Neural progenitor cell (in vitro differentiated cells): ENCODE measurements around the gene ZNF93. TPM values are rescaled to one million over a fixed set of nuclear protein-coding genes. Genes with fewer than 3 reads are reported as not detected.
"Not testable (repeated sequence)": the region's sequence is repeated elsewhere in the genome, so short reads cannot be mapped to it uniquely, and the experiment has no call there.

ENCODE experiments used
- DNase-seq: peaks from one replicate; pipeline ENCODE4 v3.0.0-alpha.2; 2016; ENCODE audit warnings: low spot score
- H2AFZ ChIP-seq: fragments of 200-600 bp; sonication (generic); replicated peaks from 2 replicates; pipeline ENCODE4 v1.6.1; 2016; ENCODE audit warnings: antibody characterized with exemption
- H3F3A ChIP-seq: fragments of 200-600 bp; sonication (generic); 2 replicates; pipeline ENCODE4 v1.6.1; 2016; ENCODE audit warnings: antibody characterized with exemption, low read depth
- H3K27ac ChIP-seq: fragments of 200-600 bp; sonication (generic); 2 replicates; pipeline ENCODE4 v1.5.1; 2016; ENCODE audit warnings: mild to moderate bottlenecking
- H3K27me3 ChIP-seq: fragments of 200-600 bp; sonication (generic); 2 replicates; pipeline ENCODE4 v1.6.1; 2016; ENCODE audit warnings: mild to moderate bottlenecking, moderate library complexity
- H3K36me3 ChIP-seq: fragments of 200-600 bp; sonication (generic); 2 replicates; pipeline ENCODE4 v1.5.1; 2016
- H3K4me1 ChIP-seq: fragments of 200-600 bp; sonication (generic); 2 replicates; pipeline ENCODE4 v1.6.1; 2016; ENCODE audit warnings: mixed run types
- H3K4me2 ChIP-seq: fragments of 200-600 bp; sonication (generic); 2 replicates; pipeline ENCODE4 v1.6.1; 2016
- H3K4me3 ChIP-seq: fragments of 200-600 bp; sonication (generic); 2 replicates; pipeline ENCODE4 v1.5.1; 2016
- H3K79me2 ChIP-seq: fragments of 200-600 bp; sonication (generic); 2 replicates; pipeline ENCODE4 v1.6.1; 2016; ENCODE audit warnings: low read depth
- H3K9ac ChIP-seq: fragments of 200-600 bp; sonication (generic); 2 replicates; pipeline ENCODE4 v1.6.1; 2016
- H3K9me3 ChIP-seq: fragments of 200-600 bp; sonication (generic); 2 replicates; pipeline ENCODE4 v1.5.1; 2016; ENCODE audit warnings: low read depth
- H4K20me1 ChIP-seq: fragments of 200-600 bp; sonication (generic); 2 replicates; pipeline ENCODE4 v1.6.1; 2016; ENCODE audit warnings: low read depth
- H3K27ac Mint-ChIP-seq: 3 replicates; pipeline ENCODE4 v1.8.0; 2021; ENCODE audit warnings: mixed read lengths
- H3K27me3 Mint-ChIP-seq: 2 replicates; pipeline ENCODE4 v1.8.0; 2022; ENCODE audit warnings: low read depth, mild to moderate bottlenecking, inconsistent platforms, moderate library complexity, mixed read lengths; ENCODE audit not compliant: insufficient read depth
- H3K36me3 Mint-ChIP-seq: 3 replicates; pipeline ENCODE4 v1.8.0; 2021; ENCODE audit warnings: mixed read lengths
- H3K4me1 Mint-ChIP-seq: 3 replicates; pipeline ENCODE4 v1.8.0; 2021; ENCODE audit warnings: mixed read lengths
- H3K4me3 Mint-ChIP-seq: 3 replicates; pipeline ENCODE4 v1.8.0; 2021; ENCODE audit warnings: mild to moderate bottlenecking, moderate library complexity, mixed read lengths
- H3K9me3 Mint-ChIP-seq: 3 replicates; pipeline ENCODE4 v1.8.0; 2020; ENCODE audit warnings: mixed read lengths
- EZH2 ChIP-seq: fragments of 200-600 bp; sonication (generic); IDR thresholded peaks from 2 replicates; pipeline ENCODE4 v1.6.1; 2017; ENCODE audit warnings: antibody characterized with exemption, mild to moderate bottlenecking, moderate library complexity
- EZH2phosphoT487 ChIP-seq: fragments of 200-600 bp; sonication (generic); IDR thresholded peaks from 2 replicates; pipeline ENCODE4 v1.6.1; 2017; ENCODE audit warnings: antibody characterized with exemption
- total RNA-seq: library from RNA; depleted of rRNA; stranded (reverse); fragments of >200 nt; gene quantifications from 2 replicates; pipeline ENCODE4 v1.2.3, GENCODE V29; 2015; ENCODE audit warnings: low replicate concordance
- TF ChIP-seq, protein P1 (sequence below): fragments of 200-600 bp; sonication (generic); IDR thresholded peaks from 2 replicates; pipeline ENCODE4 v1.5.1; 2017; ENCODE audit warnings: antibody characterized with exemption, mild to moderate bottlenecking

Gene ZNF93
- total RNA-seq, 1 donor from 2014 or later: 72.7 TPM

DNA sequence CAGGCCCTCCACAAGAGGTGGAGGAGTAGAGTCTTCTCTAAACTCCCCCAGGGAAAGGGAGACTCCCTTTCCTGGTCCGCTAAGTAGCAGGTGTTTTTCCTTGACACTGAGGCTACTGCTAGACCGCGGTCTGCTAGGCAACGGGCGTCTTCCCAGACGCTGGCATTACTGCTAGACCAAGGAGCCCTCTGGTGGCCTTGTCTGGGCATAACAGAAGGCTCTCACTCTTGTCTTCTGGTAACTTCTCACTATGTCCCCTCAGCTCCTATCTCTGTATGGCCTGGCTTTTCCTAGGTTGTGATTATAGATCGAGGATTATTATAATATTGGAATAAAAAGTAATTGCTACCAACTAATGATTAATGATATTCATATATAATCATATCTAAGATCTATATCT lies 29.7 kb downstream of the ZNF93 start:
- H3K27me3 ChIP-seq: peaks cover 13% of the 10 kb centered on the region
- H3K79me2 ChIP-seq: peaks cover 28% of the 10 kb centered on the region
- peaks cover 88% of the 10 kb centered on the region for H3K9me3 ChIP-seq
- H3F3A ChIP-seq: peaks cover 42% of the 10 kb centered on the region
- not testable (repeated sequence) for H3K4me3 ChIP-seq, H4K20me1 ChIP-seq, H3K4me1 Mint-ChIP-seq, H2AFZ ChIP-seq, H3K27ac ChIP-seq, H3K4me3 Mint-ChIP-seq, H3K27me3 Mint-ChIP-seq, DNase-seq, H3K4me1 ChIP-seq, H3K9ac ChIP-seq, H3K27ac Mint-ChIP-seq, H3K4me2 ChIP-seq
- TF ChIP-seq, protein P1, sequence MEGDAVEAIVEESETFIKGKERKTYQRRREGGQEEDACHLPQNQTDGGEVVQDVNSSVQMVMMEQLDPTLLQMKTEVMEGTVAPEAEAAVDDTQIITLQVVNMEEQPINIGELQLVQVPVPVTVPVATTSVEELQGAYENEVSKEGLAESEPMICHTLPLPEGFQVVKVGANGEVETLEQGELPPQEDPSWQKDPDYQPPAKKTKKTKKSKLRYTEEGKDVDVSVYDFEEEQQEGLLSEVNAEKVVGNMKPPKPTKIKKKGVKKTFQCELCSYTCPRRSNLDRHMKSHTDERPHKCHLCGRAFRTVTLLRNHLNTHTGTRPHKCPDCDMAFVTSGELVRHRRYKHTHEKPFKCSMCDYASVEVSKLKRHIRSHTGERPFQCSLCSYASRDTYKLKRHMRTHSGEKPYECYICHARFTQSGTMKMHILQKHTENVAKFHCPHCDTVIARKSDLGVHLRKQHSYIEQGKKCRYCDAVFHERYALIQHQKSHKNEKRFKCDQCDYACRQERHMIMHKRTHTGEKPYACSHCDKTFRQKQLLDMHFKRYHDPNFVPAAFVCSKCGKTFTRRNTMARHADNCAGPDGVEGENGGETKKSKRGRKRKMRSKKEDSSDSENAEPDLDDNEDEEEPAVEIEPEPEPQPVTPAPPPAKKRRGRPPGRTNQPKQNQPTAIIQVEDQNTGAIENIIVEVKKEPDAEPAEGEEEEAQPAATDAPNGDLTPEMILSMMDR: peak; percentile 17
- Mint-ChIP-seq H3K9me3 (peaks cover 69% of the 10 kb centered on the region), H3K36me3 (peaks cover 64% of the 10 kb centered on the region)
- peaks cover 94% of the 10 kb centered on the region for H3K36me3 ChIP-seq

GRCh38 chr19:19933432-19934314 lies 32.9 kb downstream of the ZNF93 start:
- DNase-seq, H3K4me1 Mint-ChIP-seq, H3K27ac ChIP-seq, H2AFZ ChIP-seq, H3K27ac Mint-ChIP-seq, H3K79me2 ChIP-seq, H3K9ac ChIP-seq, H3K27me3 Mint-ChIP-seq, H3K4me3 Mint-ChIP-seq, H3K4me2 ChIP-seq, H4K20me1 ChIP-seq, H3K4me1 ChIP-seq: not testable (repeated sequence)
- Histone ChIP-seq H3K4me3 (peak overlapping the region; percentile 19), H3K9me3 (peaks cover 69% of the 10 kb centered on the region), H3K36me3 (peaks cover 63% of the 10 kb centered on the region), H3K27me3 (peaks cover 13% of the 10 kb centered on the region), H3F3A (peaks cover 73% of the 10 kb centered on the region)
- peaks cover 71% of the 10 kb centered on the region for H3K9me3 Mint-ChIP-seq
- peaks cover 44% of the 10 kb centered on the region for H3K36me3 Mint-ChIP-seq

- no peak overlapping the region for H3K4me3 Mint-ChIP-seq
- peaks cover 4% of the 10 kb centered on the region for H3K27me3 Mint-ChIP-seq
- peaks cover 31% of the 10 kb centered on the region for H3K36me3 Mint-ChIP-seq
- Histone ChIP-seq H2AFZ (no peak overlapping the region), H3K79me2 (no peaks in the 10 kb centered on the region), H3K4me3 (no peak overlapping the region), H3K27me3 (peaks cover 13% of the 10 kb centered on the region), H3K4me2 (no peak overlapping the region), H3K27ac (no peak overlapping the region), H3K9ac (no peak overlapping the region), H3K36me3 (peaks cover 32% of the 10 kb centered on the region), H3K4me1 (no peaks in the 10 kb centered on the region), H3F3A (peaks cover 73% of the 10 kb centered on the region), H3K9me3 (peaks cover 40% of the 10 kb centered on the region), H4K20me1 (no peaks in the 10 kb centered on the region)
- peaks cover 78% of the 10 kb centered on the region for H3K9me3 Mint-ChIP-seq
- H3K4me1 Mint-ChIP-seq: no peaks in the 10 kb centered on the region
- no peak overlapping the region for H3K27ac Mint-ChIP-seq
- TF ChIP-seq EZH2phosphoT487: no peak
- TF ChIP-seq, protein P1: no peak
- TF ChIP-seq EZH2: no peak
- DNase-seq: no peak
Measured at GRCh38 chr19:19937403-19937802, 36.7 kb downstream of the ZNF93 start.

DNA sequence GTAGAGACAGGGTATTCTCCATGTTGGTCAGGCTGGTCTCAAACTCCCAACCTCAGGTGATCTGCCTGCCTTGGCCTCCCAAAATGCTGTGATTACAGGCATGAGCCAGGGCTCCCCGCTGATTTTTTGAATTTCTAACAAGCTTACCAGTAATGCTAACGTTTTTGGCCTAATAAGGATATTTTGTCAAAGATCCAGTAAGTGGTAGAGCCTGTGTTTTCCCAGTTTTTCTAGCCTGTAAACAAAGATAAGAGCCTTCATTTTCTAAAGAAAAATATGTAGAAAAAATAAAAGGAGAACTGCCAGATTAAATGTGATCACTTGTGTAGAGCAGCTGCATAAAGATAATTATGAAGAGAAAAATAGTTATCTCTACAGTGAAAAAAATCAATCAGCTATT lies 37.7 kb downstream of the ZNF93 start:
- H3K9me3 Mint-ChIP-seq: peaks cover 71% of the 10 kb centered on the region
- H3K4me1 ChIP-seq: no peaks in the 10 kb centered on the region
- no peaks in the 10 kb centered on the region for H4K20me1 ChIP-seq
- peaks cover 63% of the 10 kb centered on the region for H3F3A ChIP-seq
- peaks cover 30% of the 10 kb centered on the region for H3K9me3 ChIP-seq
- TF ChIP-seq, protein P1: no peak
- TF ChIP-seq EZH2phosphoT487: no peak
- no peak for TF ChIP-seq EZH2
- H3K27ac Mint-ChIP-seq: no peak overlapping the region
- no peak overlapping the region for H2AFZ ChIP-seq
- peaks cover 4% of the 10 kb centered on the region for H3K27me3 Mint-ChIP-seq
- H3K9ac ChIP-seq: no peak overlapping the region
- no peak overlapping the region for H3K4me3 ChIP-seq
- peaks cover 20% of the 10 kb centered on the region for H3K36me3 Mint-ChIP-seq
- H3K27ac ChIP-seq: no peak overlapping the region
- H3K79me2 ChIP-seq: no peaks in the 10 kb centered on the region
- no peak overlapping the region for H3K4me3 Mint-ChIP-seq
- H3K27me3 ChIP-seq: peaks cover 11% of the 10 kb centered on the region
- no peak overlapping the region for H3K4me2 ChIP-seq
- H3K36me3 ChIP-seq: peaks cover 21% of the 10 kb centered on the region
- H3K4me1 Mint-ChIP-seq: no peaks in the 10 kb centered on the region
- DNase-seq: no peak
